HG03354 (cell line): ENCODE data around the gene CCNK.
A peak's percentile ranks its signal among the peaks of the same experiment; 100 is the strongest.

Experiments used
- ATAC-seq: cut with Tn5 transposase; IDR thresholded peaks from one replicate; pipeline ENCODE4 v1.9.1; 2021; ENCODE audit warnings: mild to moderate bottlenecking; ENCODE audit not compliant: unreplicated experiment, poor library complexity, severe bottlenecking

Gene CCNK

DNA sequence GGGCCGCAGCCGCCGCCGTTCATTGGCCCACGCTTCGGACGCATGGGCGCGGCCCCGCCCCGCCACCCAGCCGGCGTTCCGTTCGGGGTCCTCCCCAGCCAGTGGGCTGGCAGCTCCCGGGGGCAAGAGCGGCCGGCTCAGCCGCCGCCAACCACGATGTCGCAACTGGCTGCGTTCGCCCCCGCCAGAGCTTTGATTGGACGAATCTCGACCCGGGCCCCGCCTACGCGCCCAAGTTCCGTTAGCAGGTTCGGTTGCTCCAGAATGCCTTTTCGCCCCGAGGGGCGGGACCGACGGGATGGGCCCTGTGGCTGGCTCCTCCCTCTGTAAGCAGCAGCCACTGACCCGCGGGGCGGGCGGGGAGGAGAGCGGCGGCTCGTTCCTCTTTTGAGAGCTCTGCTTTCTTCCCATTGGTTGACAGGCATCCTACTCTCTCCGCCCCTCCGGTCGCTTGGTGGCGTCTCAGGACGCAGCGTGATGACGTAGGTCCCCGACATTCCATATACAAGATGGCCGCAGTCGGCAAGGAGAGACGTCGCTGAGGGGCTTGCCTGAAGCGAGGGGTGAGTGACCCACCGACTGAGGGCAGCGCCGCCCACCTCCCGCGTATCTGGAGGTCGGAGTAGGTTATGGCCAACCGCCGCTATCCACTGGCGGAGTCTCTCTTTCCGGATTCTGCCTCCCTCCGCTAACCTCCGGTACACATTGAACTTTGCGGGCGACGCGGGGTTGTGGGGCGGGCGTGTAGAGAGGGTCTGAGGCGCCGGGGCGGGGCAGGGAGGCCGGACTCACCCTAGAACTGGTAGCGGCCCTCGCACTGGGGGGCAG lies at the start of gene CCNK:
CCNK (plus strand) TSS at position 493 of the 828 bp plus-strand sequence. CDS start 11,269 bp downstream, outside the sequence.
- ATAC-seq, result peak; percentile 87

DNA sequence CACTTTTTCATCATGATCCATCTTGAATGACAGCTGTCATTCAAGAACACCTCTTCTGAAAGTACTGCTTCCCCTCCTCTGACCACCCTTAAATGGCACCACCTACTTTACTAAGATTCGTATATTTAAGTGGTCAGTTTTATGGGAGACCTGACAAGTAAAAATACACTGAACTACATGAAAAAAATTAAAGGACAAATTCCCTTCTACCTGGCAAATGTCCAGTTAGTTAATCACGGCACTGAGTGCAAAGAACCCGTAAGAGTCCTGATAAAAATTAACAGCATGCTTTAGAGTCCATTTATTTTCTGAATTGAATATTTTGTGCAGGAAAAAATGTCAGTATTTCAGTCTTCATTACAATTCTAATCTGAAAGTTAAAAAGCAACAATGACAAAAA lies 49.2 kb upstream of the CCNK start:
- no peak for ATAC-seq

- ATAC-seq, result no peak
These were observed 48.7 kb upstream of the CCNK start for GRCh38 chr14:99432485-99432884.

DNA sequence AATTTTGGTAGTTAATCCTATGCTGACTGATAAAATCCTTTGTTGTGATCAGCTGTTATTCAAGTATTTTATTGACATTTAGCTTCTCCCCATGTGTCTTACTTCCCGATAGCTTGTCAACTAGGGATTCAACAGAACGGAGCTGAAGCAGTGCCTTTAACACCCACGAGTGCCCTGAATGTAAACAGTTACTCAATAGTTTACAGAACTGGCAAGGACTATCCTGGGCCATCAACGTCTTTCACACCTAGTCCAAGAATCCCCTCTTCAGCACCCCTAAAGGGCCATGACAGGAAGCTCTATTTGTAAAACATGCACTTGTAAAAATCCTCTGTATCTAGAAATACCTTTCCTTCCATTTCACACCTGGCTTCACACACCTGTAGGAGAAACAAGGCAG lies 45.9 kb upstream of the CCNK start:
- ATAC-seq, result no peak

GRCh38 chr14:99436247-99437180 lies 44.7 kb upstream of the CCNK start:
- ATAC-seq, result no peak

DNA sequence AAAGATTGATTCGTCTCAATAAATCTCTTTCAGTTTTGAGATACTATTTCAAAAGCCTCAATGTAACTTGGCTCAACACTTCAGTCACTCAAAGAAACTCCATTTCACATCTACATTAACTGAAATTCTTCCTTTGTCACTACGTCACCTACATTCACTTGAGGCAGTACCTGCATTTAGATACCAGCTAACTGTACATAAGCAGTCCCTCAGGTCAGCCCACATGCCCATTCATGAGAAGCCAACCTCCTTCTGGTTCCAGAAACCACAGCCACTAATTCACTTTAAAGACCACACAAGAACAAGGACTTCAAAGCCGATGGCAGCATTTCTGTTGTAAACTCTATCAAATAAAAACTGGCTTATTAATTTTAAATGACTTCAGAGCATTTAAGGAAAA lies 43.5 kb upstream of the CCNK start:
- ATAC-seq, result no peak

GRCh38 chr14:99440278-99440677 lies 40.9 kb upstream of the CCNK start:
- ATAC-seq, result no peak

GRCh38 chr14:99441157-99441870 lies 39.9 kb upstream of the CCNK start:
- ATAC-seq, result no peak

GRCh38 chr14:99441918-99442317 lies 39.3 kb upstream of the CCNK start:
- no peak for ATAC-seq

DNA sequence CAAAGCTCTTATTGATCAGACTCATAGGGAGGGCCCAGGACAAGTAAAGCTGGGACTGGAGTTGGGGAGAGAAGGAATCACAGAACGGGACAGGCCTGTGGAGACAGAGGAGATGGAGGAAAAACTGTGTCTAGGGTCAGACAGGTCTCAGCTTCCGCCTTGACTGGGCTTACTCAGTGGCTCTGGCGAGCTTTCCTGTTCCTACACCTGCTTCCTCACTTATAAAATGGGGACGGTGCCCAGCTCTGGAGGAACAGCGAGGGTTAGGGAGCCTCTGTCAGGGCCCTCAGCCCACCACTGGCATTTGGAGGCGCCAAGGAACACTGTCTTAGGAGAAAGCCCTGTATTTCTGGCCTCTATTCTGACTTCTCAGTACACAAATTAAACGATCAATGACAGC lies 35.3 kb upstream of the CCNK start:
- no peak for ATAC-seq

- ATAC-seq, result no peak
These were observed 33.5 kb upstream of the CCNK start for GRCh38 chr14:99447739-99448138.

DNA sequence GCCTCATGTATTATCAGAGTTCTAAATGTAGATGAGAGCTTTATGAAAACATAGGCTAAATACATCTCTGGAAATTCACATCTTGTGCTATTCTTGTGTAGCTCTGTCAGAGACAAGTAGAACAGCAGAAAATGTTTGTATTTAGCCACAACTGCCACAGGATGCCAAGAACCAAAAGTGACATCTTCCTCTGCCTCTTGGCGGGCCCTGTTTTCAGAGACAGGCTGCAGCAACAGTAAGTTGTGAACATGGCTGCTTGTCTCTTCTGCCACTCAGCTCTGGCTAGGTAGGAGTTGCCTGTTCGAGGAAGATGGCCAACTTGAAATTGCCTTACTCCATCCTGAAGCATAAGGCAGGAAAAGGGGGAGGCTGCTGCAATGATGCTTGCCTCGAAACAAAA lies 30.9 kb upstream of the CCNK start:
- ATAC-seq, result no peak

DNA sequence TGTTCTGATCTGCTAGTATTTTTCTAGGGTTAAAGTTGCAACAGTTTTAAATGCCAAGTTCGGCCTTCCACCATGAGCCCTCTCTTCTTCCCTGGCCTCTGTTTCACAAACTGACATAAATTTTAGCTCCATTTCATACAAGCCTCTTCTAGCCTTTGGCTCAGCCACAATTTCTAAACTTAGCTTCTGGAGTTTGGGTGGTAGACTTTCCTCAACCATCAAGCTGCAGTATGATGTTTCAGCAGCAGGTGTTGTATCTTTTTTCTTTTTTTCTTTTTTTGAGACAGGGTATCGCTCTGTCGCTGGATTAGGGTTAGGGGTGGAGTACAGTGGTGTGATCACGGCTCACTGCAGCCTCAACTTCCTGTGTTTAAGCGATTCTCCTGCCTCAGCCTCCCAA lies 30.0 kb upstream of the CCNK start:
- no peak for ATAC-seq

- ATAC-seq, result no peak
These were observed 28.2 kb upstream of the CCNK start for GRCh38 chr14:99452968-99453367.

- ATAC-seq, result no peak
These were observed 27.0 kb upstream of the CCNK start for GRCh38 chr14:99454246-99454645.

- no peak for ATAC-seq
These were observed 21.6 kb upstream of the CCNK start for GRCh38 chr14:99459481-99460100.

DNA sequence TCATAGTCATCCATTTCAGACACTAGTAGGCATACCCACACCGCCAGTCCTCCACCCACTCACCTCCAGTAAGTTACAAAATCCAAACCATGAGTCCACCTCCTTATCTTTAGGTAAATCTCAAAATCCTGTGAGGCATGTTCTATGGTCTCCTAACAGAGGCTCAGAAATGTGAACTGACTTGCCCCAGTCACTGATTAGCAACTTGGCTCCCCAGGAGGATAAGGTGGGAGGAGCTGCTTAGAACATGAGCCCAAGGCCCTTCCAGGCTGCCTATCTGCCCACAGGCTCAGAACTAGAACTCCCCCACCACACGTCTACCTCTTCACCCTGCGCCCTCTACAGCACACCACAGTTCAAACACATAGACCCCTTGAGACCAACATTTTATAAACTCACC lies 20.4 kb upstream of the CCNK start:
- no peak for ATAC-seq

GRCh38 chr14:99461411-99462085 lies 19.7 kb upstream of the CCNK start:
- no peak for ATAC-seq

GRCh38 chr14:99462210-99462609 lies 19.0 kb upstream of the CCNK start:
- no peak for ATAC-seq
